ENCODE measurements around the gene ENTPD5.
"Not testable (repeated sequence)": the region's sequence is repeated elsewhere in the genome, so short reads cannot be mapped to it uniquely, and the experiment has no call there.

The ENTPD5 gene

DNA sequence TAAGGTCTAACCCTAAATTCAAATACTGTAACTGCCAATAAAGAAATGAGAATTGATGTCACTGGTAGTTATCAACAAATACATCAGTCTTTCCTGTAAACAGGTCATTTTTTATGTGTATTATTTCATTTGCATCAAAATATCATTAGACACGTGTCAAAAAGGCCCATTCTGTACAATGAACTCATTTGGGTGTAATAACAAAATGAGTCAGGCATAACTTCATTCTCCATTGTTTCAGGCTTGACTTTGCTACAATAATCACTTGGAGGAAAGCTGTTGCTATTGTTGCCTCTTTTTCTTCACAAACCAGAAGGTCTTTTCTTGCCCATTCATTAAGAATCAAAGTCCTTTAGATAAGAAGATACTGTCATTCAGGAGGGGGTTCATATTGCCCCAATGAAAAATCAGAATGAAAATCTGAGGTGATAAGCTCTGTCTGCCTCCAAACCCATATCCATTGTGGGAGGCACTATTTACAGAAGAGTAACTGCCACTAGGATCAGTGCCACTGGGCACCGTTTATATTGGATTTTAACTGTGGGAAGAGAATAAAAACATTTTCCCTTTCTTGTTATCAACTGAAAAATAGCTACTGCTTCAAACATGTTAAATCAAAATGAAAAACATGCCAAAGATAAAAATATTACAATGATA is 10.1 kb downstream of the ENTPD5 start:
- H3K4me3 ChIP-seq (replicated peaks; ENCODE audit: low read depth, low read length), result no peak overlapping the region
- TF ChIP-seq, protein P1, sequence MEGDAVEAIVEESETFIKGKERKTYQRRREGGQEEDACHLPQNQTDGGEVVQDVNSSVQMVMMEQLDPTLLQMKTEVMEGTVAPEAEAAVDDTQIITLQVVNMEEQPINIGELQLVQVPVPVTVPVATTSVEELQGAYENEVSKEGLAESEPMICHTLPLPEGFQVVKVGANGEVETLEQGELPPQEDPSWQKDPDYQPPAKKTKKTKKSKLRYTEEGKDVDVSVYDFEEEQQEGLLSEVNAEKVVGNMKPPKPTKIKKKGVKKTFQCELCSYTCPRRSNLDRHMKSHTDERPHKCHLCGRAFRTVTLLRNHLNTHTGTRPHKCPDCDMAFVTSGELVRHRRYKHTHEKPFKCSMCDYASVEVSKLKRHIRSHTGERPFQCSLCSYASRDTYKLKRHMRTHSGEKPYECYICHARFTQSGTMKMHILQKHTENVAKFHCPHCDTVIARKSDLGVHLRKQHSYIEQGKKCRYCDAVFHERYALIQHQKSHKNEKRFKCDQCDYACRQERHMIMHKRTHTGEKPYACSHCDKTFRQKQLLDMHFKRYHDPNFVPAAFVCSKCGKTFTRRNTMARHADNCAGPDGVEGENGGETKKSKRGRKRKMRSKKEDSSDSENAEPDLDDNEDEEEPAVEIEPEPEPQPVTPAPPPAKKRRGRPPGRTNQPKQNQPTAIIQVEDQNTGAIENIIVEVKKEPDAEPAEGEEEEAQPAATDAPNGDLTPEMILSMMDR (IDR thresholded peaks at IDR 0.05; ENCODE audit: low read depth, low read length, missing control alignments), result no peak
- no peak for DNase-seq (ENCODE audit: extremely low read depth, low read depth)

DNA sequence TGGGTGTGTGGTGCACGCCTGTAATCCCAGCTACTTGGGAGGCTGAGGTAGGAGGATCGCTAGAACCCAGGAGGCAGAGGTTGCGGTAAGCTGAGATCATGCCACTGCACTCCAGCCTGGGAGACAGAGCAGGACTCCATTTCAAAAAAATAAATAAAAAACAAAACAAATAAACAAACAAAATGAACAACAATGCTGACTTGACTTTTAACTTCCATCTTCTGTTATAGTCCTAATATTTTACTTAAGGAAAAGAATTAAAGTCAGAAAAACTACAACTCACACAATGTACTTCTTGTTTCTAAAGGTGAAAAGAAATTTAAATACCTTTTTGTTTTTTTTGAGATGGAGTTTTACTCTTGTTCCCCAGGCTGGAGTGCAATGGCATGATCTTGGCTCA is 13.4 kb downstream of the ENTPD5 start:
- DNase-seq (ENCODE audit: extremely low read depth, low read depth); H3K4me3 ChIP-seq (replicated peaks; ENCODE audit: low read depth, low read length): not testable (repeated sequence)

DNA sequence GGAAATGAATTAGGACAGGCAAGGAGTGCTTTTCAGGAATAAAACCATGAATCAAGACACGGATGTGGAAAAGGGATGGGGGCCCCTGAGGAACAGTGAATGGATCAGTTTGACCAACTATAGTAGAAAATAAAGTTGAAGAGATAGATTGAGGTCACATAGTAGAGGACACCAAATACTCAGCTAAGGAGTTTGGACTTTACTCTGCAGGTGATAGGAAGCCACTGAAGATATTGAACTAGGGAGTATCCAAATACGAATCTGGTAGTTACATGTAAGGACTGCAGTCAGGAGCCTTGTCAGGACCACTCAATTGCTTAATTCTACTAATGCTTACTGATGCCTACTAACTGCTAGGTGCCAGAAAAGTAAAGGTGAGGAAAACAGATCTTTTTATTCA is 20.4 kb downstream of the ENTPD5 start:
- TF ChIP-seq, protein P1 (IDR thresholded peaks at IDR 0.05; ENCODE audit: low read depth, low read length, missing control alignments), result no peak
- no peak overlapping the region for H3K4me3 ChIP-seq (replicated peaks; ENCODE audit: low read depth, low read length)
- no peak for DNase-seq (ENCODE audit: extremely low read depth, low read depth)

DNA sequence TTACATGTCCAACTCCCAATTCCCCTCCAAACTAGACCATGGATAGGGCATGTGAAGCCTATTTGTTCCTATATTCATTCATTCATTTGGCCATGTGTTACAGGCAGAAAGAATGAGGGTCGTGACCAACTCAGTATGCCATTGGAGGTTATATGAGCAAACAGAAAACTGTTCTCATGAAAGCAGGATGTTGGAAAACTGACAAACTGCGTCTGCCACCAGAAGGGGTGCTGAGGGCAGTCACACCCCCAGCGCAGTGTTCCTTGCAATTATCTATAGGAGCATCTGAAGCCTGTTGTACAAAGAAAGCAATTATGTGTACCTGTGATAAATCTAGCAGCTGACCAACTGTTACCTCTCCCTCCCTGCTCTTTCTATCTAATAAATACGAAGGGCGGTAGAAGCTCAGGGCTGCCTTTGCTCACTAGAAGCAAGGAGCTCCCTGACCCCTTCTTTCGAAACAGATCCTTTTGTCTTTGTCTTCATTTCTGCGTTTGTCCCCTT is 21.1 kb downstream of the ENTPD5 start:
- no peak for DNase-seq (ENCODE audit: extremely low read depth, low read depth)
- TF ChIP-seq, protein P1 (IDR thresholded peaks at IDR 0.05; ENCODE audit: low read depth, low read length, missing control alignments), result no peak
- no peak overlapping the region for H3K4me3 ChIP-seq (replicated peaks; ENCODE audit: low read depth, low read length)

DNA sequence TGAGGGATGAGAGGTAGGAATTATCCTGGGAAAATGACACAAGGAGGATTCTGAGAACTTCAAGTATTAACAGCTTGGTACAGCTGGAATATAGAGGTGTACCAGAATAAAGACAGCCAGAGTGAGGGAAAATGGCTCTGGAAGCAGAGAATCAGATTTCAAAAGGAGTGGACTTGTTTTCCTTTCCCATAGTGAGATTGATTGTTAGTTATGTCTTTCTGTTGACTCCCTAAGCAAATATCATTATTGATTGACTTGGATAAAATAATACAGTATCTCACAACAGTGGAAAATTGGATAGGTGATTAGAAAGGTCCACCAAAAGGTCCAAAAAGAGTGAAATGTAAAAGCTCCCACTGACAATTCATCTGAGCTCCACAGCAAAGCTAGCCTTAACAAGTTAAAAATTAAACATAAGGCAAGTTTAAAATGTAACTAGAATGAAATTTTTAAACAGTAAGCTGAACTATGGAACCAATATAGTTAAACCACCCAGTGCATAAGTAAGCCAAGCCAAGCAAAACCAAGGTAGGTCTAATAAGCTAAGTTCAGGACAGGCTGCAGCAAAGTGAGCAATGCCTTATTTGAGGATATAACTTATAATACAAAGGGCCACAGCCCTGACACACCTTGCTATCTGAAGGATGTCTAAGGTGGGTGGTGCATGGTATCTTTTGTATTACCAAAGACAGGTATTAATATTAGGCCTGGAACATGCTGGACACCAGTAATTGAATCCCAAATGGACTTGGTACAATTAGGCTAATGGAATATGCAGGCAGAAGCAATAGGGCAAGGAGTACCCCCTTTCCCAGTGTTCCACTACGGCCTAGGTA is 21.8 kb downstream of the ENTPD5 start:
- H3K4me3 ChIP-seq (replicated peaks; ENCODE audit: low read depth, low read length), result no peak overlapping the region
- TF ChIP-seq, protein P1 (IDR thresholded peaks at IDR 0.05; ENCODE audit: low read depth, low read length, missing control alignments), result no peak

DNA sequence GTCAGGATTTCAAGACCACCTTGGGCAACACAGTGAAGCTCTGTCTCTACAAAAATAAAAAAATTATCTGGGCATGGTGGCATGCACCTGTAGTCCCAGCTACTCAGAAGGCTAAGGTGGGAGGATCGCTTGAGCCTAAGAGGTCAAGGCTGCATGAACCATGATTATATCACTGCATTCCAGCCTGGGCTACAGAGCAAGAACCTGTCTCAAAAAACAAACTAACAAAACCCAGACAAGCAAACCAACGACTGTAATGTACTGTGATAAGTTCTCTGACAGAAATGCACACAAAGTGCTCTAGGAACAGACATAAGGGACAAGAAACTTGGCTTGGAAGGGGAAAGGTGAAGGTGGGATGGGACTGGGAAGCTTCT is 22.4 kb downstream of the ENTPD5 start:
- H3K4me3 ChIP-seq (replicated peaks; ENCODE audit: low read depth, low read length), result no peak overlapping the region
- no peak for DNase-seq (ENCODE audit: extremely low read depth, low read depth)
- TF ChIP-seq, protein P1 (IDR thresholded peaks at IDR 0.05; ENCODE audit: low read depth, low read length, missing control alignments), result no peak

More for the DNA sequence above, 21.8 kb downstream of the ENTPD5 start:
- no peak for DNase-seq (ENCODE audit: extremely low read depth, low read depth)

DNA sequence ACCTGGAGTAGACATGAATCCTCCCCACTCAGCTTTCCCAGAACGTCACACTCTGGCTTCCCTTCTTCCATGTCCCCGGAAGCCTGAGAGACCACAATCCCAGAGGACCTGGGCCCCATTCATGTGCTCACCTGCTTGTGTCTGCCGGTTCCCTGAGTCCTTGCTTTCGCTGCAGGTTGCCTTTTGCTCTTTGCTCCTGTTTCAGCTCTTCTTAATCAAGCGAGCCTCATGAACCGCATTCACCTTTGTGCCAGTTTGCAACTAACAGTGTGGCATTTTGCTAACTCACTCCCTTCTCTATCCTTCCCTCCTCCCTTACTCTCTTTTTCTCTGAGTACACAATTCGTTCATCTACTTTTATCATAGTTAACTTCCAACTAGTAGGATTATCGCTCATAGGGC is 23.1 kb downstream of the ENTPD5 start:
- TF ChIP-seq, protein P1 (IDR thresholded peaks at IDR 0.05; ENCODE audit: low read depth, low read length, missing control alignments), result no peak
- DNase-seq (ENCODE audit: extremely low read depth, low read depth), result no peak
- H3K4me3 ChIP-seq (replicated peaks; ENCODE audit: low read depth, low read length), result no peak overlapping the region

DNA sequence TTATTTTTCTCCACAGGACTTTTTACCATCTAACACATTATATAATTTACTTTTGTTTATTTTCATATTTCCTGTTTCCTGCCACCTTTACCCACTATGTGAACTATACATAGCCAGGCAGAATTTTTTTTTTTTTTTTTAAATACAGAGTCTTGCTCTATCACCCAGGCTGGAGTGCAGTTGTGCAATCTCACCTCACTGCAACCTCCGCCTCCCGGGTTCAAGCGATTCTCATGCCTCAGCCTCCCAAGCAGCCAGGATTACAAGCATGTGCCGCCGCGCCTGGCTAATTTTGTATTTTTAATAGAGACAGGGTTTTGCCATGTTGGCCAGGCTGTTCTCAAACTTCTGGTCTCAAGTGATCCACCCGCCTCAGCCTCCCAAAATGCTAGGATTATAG is 24.2 kb downstream of the ENTPD5 start:
- not testable (repeated sequence) for DNase-seq (ENCODE audit: extremely low read depth, low read depth); H3K4me3 ChIP-seq (replicated peaks; ENCODE audit: low read depth, low read length)
